GM23338 (cell line): Measurements from ENCODE around the gene EYA2. TPM values are rescaled to one million over a fixed set of nuclear protein-coding genes. Genes with fewer than 3 reads are reported as not detected.

ENCODE experiments used
- ATAC-seq: fragments of 200-7000 bp; cut with Tn5 transposase; 3 replicates; pipeline ENCODE4 v1.9.1; 2020
- DNase-seq: peaks from one replicate; pipeline ENCODE4 v3.0.0-alpha.2; 2015; ENCODE audit warnings: low spot score
- H2AFZ ChIP-seq: fragments of 200-600 bp; sonication (generic); 2 replicates; pipeline ENCODE4 v1.8.0; 2016; ENCODE audit warnings: antibody characterized with exemption, mild to moderate bottlenecking, moderate library complexity
- H3F3A ChIP-seq: fragments of 200-600 bp; sonication (generic); replicated peaks from 2 replicates; pipeline ENCODE4 v1.8.0; 2017; ENCODE audit warnings: antibody characterized with exemption, mixed run types, low read depth
- H3K27ac ChIP-seq: fragments of 200-600 bp; sonication (generic); 2 replicates; pipeline ENCODE4 v1.6.1; 2016; ENCODE audit warnings: low read depth
- H3K27me3 ChIP-seq: fragments of 200-600 bp; sonication (generic); 2 replicates; pipeline ENCODE4 v1.8.0; 2016; ENCODE audit warnings: mild to moderate bottlenecking, mixed run types, moderate library complexity; ENCODE audit not compliant: insufficient read depth
- H3K36me3 ChIP-seq: fragments of 200-600 bp; sonication (generic); 2 replicates; pipeline ENCODE4 v1.8.0; 2016; ENCODE audit warnings: mild to moderate bottlenecking; ENCODE audit not compliant: insufficient read depth
- H3K4me1 ChIP-seq: fragments of 200-600 bp; sonication (generic); 2 replicates; pipeline ENCODE4 v1.8.0; 2016; ENCODE audit warnings: mild to moderate bottlenecking, moderate library complexity; ENCODE audit not compliant: insufficient read depth
- H3K4me2 ChIP-seq: fragments of 200-600 bp; sonication (generic); 2 replicates; pipeline ENCODE4 v1.7.1; 2017; ENCODE audit warnings: mixed run types
- H3K4me3 ChIP-seq: fragments of 200-600 bp; sonication (generic); 2 replicates; pipeline ENCODE4 v1.6.1; 2016; ENCODE audit warnings: mixed run types
- H3K79me2 ChIP-seq: fragments of 200-600 bp; sonication (generic); replicated peaks from 2 replicates; pipeline ENCODE4 v1.8.0; 2017; ENCODE audit warnings: mild to moderate bottlenecking; ENCODE audit not compliant: insufficient read depth
- H3K9me2 ChIP-seq: fragments of 200-600 bp; sonication (generic); 2 replicates; pipeline ENCODE4 v1.8.0; 2017; ENCODE audit not compliant: insufficient read depth
- H4K20me1 ChIP-seq: fragments of 200-600 bp; sonication (generic); replicated peaks from 2 replicates; pipeline ENCODE4 v1.8.0; 2017; ENCODE audit warnings: mild to moderate bottlenecking; ENCODE audit not compliant: insufficient read depth
- H3K27ac Mint-ChIP-seq: 2 replicates; pipeline ENCODE4 v1.8.0; 2020; ENCODE audit warnings: inconsistent platforms, mild to moderate bottlenecking, moderate library complexity, mixed read lengths
- H3K27me3 Mint-ChIP-seq: 3 replicates; pipeline ENCODE4 v1.8.0; 2022; ENCODE audit warnings: low read depth, mild to moderate bottlenecking, moderate library complexity, mixed read lengths, inconsistent platforms; ENCODE audit not compliant: insufficient read depth, poor library complexity
- H3K36me3 Mint-ChIP-seq: 3 replicates; pipeline ENCODE4 v1.8.0; 2021; ENCODE audit warnings: low read depth, mild to moderate bottlenecking, inconsistent platforms, moderate library complexity, mixed read lengths
- H3K4me1 Mint-ChIP-seq: 3 replicates; pipeline ENCODE4 v1.8.0; 2020; ENCODE audit warnings: mild to moderate bottlenecking, inconsistent platforms, mixed read lengths
- H3K4me3 Mint-ChIP-seq: 3 replicates; pipeline ENCODE4 v1.8.0; 2021; ENCODE audit warnings: moderate library complexity, mild to moderate bottlenecking, inconsistent platforms, mixed read lengths
- H3K9me3 Mint-ChIP-seq: 3 replicates; pipeline ENCODE4 v1.8.0; 2020; ENCODE audit warnings: moderate library complexity, mild to moderate bottlenecking, inconsistent platforms, mixed read lengths
- EZH2 ChIP-seq: fragments of 200-600 bp; sonication (generic); IDR thresholded peaks from one replicate; pipeline ENCODE4 v1.8.0; 2017; ENCODE audit warnings: antibody characterized with exemption, mild to moderate bottlenecking, low read depth; ENCODE audit not compliant: unreplicated experiment
- EZH2phosphoT487 ChIP-seq: fragments of 200-600 bp; sonication (generic); IDR thresholded peaks from one replicate; pipeline ENCODE4 v1.8.1; 2018; ENCODE audit warnings: antibody characterized with exemption; ENCODE audit not compliant: unreplicated experiment
- REST ChIP-seq: IDR thresholded peaks from one replicate; pipeline ENCODE4 v1.6.1; 2018; ENCODE audit warnings: antibody characterized with exemption; ENCODE audit not compliant: unreplicated experiment
- ZNF114 ChIP-seq: fragments of 250-450 bp; sonication (Bioruptor Pico); IDR thresholded peaks from 2 replicates; pipeline ENCODE4 v1.5.0; 2020; ENCODE audit warnings: mild to moderate bottlenecking, moderate library complexity
- ZNF331 ChIP-seq: fragments of 250-450 bp; sonication (Bioruptor Pico); IDR thresholded peaks from 2 replicates; pipeline ENCODE4 v1.5.0; 2020; ENCODE audit warnings: low read depth, mild to moderate bottlenecking, moderate library complexity
- polyA plus RNA-seq: library from polyadenylated mRNA; unstranded; fragments of >200 nt; fragmentation: Nextera tagmentation; extraction: Ambion mirVana; gene quantifications from 2 replicates; pipeline ENCODE4 v1.2.1, GENCODE V29; 2016
- total RNA-seq: library from RNA; depleted of rRNA; stranded (reverse); fragments of >200 nt; shearing (Covaris generic); gene quantifications from 2 replicates; pipeline ENCODE4 v1.2.3, GENCODE V29; 2014
- TF ChIP-seq, protein P1 (sequence below): fragments of 250-450 bp; sonication (Bioruptor Pico); IDR thresholded peaks from 2 replicates; pipeline ENCODE4 v1.5.0; 2020; ENCODE audit warnings: mild to moderate bottlenecking, moderate library complexity

The EYA2 gene
- total and polyA plus RNA-seq, 2 experiments from 2014 or later, result 0.50 to 0.56 TPM

DNA sequence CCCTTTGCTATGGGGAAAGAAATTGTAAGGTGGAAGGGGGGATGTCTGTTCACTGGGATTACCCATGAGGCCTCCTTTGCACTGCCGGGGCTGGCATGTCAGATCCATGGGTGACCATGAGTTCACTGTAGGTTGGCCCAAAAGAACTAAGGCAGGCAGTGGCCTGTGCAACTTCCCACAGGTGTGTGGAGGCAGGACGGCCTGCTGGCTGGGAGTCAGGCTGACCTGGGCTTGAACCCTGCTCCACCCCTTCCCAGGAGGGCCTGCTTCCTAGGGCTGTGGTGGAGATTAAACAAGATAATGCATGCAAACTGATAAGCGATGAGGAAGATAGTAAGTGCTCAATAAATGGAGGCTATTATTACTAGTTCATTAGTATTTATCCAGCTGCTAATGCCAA lies 163.0 kb downstream of the EYA2 start:
- DNase-seq (no peak), ATAC-seq (no peak)
- no peak for TF ChIP-seq ZNF114
- TF ChIP-seq, protein P1, sequence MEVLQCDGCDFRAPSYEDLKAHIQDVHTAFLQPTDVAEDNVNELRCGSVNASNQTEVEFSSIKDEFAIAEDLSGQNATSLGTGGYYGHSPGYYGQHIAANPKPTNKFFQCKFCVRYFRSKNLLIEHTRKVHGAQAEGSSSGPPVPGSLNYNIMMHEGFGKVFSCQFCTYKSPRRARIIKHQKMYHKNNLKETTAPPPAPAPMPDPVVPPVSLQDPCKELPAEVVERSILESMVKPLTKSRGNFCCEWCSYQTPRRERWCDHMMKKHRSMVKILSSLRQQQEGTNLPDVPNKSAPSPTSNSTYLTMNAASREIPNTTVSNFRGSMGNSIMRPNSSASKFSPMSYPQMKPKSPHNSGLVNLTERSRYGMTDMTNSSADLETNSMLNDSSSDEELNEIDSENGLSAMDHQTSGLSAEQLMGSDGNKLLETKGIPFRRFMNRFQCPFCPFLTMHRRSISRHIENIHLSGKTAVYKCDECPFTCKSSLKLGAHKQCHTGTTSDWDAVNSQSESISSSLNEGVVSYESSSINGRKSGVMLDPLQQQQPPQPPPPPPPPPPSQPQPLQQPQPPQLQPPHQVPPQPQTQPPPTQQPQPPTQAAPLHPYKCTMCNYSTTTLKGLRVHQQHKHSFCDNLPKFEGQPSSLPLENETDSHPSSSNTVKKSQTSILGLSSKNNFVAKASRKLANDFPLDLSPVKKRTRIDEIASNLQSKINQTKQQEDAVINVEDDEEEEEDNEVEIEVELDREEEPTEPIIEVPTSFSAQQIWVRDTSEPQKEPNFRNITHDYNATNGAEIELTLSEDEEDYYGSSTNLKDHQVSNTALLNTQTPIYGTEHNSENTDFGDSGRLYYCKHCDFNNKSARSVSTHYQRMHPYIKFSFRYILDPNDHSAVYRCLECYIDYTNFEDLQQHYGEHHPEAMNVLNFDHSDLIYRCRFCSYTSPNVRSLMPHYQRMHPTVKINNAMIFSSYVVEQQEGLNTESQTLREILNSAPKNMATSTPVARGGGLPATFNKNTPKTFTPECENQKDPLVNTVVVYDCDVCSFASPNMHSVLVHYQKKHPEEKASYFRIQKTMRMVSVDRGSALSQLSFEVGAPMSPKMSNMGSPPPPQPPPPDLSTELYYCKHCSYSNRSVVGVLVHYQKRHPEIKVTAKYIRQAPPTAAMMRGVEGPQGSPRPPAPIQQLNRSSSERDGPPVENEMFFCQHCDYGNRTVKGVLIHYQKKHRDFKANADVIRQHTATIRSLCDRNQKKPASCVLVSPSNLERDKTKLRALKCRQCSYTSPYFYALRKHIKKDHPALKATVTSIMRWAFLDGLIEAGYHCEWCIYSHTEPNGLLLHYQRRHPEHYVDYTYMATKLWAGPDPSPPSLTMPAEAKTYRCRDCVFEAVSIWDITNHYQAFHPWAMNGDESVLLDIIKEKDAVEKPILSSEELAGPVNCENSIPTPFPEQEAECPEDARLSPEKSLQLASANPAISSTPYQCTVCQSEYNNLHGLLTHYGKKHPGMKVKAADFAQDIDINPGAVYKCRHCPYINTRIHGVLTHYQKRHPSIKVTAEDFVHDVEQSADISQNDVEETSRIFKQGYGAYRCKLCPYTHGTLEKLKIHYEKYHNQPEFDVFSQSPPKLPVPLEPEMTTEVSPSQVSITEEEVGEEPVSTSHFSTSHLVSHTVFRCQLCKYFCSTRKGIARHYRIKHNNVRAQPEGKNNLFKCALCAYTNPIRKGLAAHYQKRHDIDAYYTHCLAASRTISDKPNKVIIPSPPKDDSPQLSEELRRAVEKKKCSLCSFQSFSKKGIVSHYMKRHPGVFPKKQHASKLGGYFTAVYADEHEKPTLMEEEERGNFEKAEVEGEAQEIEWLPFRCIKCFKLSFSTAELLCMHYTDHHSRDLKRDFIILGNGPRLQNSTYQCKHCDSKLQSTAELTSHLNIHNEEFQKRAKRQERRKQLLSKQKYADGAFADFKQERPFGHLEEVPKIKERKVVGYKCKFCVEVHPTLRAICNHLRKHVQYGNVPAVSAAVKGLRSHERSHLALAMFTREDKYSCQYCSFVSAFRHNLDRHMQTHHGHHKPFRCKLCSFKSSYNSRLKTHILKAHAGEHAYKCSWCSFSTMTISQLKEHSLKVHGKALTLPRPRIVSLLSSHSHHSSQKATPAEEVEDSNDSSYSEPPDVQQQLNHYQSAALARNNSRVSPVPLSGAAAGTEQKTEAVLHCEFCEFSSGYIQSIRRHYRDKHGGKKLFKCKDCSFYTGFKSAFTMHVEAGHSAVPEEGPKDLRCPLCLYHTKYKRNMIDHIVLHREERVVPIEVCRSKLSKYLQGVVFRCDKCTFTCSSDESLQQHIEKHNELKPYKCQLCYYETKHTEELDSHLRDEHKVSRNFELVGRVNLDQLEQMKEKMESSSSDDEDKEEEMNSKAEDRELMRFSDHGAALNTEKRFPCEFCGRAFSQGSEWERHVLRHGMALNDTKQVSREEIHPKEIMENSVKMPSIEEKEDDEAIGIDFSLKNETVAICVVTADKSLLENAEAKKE, result no peak
- TF ChIP-seq EZH2phosphoT487, result no peak
- no peaks in the 10 kb centered on the region for H3K36me3 ChIP-seq
- H4K20me1 ChIP-seq, result no peaks in the 10 kb centered on the region
- H3K4me3 ChIP-seq, result no peak overlapping the region
- Mint-ChIP-seq H3K9me3 (no peaks in the 10 kb centered on the region), H3K27ac (no peak overlapping the region), H3K4me3 (no peak overlapping the region), H3K36me3 (no peaks in the 10 kb centered on the region), H3K27me3 (peaks cover 5% of the 10 kb centered on the region), H3K4me1 (no peaks in the 10 kb centered on the region)
- no peaks in the 10 kb centered on the region for H3K27me3 ChIP-seq
- no peaks in the 10 kb centered on the region for H3K9me2 ChIP-seq
- no peak overlapping the region for H2AFZ ChIP-seq
- no peaks in the 10 kb centered on the region for H3K4me1 ChIP-seq
- no peaks in the 10 kb centered on the region for H3K79me2 ChIP-seq
- no peaks in the 10 kb centered on the region for H3F3A ChIP-seq
- H3K4me2 ChIP-seq, result no peak overlapping the region
- no peak overlapping the region for H3K27ac ChIP-seq

DNA sequence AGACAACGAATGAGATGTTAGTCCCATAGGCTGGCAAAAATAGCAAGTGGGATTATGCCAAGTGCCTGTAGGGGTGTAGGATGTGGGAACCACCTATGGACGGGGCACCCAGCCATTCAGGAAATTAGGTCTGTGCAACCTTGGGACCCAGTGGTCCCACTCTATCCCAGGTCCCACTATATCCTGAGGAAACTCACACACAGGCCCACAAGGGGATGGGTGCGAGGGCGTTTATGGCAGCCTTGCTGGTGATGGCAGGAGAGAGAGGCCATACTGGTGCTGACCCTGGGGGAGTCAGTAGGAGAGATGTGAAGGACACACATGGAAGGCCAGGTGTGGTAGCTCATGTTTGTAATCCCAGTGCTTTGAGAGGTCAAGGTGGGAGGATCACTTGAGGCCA lies 163.6 kb downstream of the EYA2 start:
- Mint-ChIP-seq H3K27me3 (peaks cover 3% of the 10 kb centered on the region), H3K36me3 (no peaks in the 10 kb centered on the region), H3K4me1 (no peaks in the 10 kb centered on the region), H3K4me3 (no peak overlapping the region), H3K27ac (no peak overlapping the region), H3K9me3 (no peaks in the 10 kb centered on the region)
- Histone ChIP-seq H3K4me2 (no peak overlapping the region), H3K9me2 (no peaks in the 10 kb centered on the region), H3F3A (no peaks in the 10 kb centered on the region), H3K79me2 (no peaks in the 10 kb centered on the region), H3K27ac (no peak overlapping the region), H3K4me3 (no peak overlapping the region), H4K20me1 (no peaks in the 10 kb centered on the region), H2AFZ (no peak overlapping the region), H3K36me3 (no peaks in the 10 kb centered on the region), H3K4me1 (no peaks in the 10 kb centered on the region), H3K27me3 (no peaks in the 10 kb centered on the region)
- ATAC-seq (no peak), DNase-seq (no peak)
- no peak for TF ChIP-seq REST
- no peak for TF ChIP-seq EZH2phosphoT487
- no peak for TF ChIP-seq ZNF114
- no peak for TF ChIP-seq ZNF331 (CRISPR knock-in tag)
- no peak for TF ChIP-seq EZH2
